Lung (tissue), 12 donors: ENCODE data around the gene DNAH7. TPM values are rescaled to one million over a fixed set of nuclear protein-coding genes. Genes with fewer than 3 reads are reported as not detected.

Experiments used
- ATAC-seq: fragments of 200-7000 bp; cut with Tn5 transposase; one replicate; pipeline ENCODE4 v1.9.1; 2020; ENCODE audit warnings: moderate number of reproducible peaks; ENCODE audit not compliant: insufficient read depth, low FRiP score
- DNase-seq, 3 donors: peaks; one replicate each; pipeline ENCODE4 v3.0.0-alpha.2; 2013 to 2017
- H3K27ac ChIP-seq, 2 donors: one replicate each; pipeline ENCODE4 v1.5.1; 2013; ENCODE audit warnings: mild to moderate bottlenecking in 2 of 2, moderate library complexity in 2 of 2, control low read depth in 1 of 2, inconsistent platforms in 1 of 2, low read depth in 1 of 2, low read length in 1 of 2
- H3K27me3 ChIP-seq, 3 donors: one replicate each; pipeline ENCODE4 v1.5.1; 2013; ENCODE audit warnings: low read length in 2 of 3; ENCODE audit not compliant: control insufficient read depth in 3 of 3, insufficient read depth in 3 of 3
- H3K36me3 ChIP-seq, 4 donors: one replicate each; pipeline ENCODE4 v1.5.1; 2013; ENCODE audit warnings: low read length in 4 of 4, mild to moderate bottlenecking in 1 of 4, moderate library complexity in 1 of 4; ENCODE audit not compliant: control insufficient read depth in 4 of 4, insufficient read depth in 4 of 4
- H3K4me1 ChIP-seq, 5 donors: one replicate each; pipeline ENCODE4 v1.5.1; 2013; ENCODE audit warnings: low read length in 5 of 5, mild to moderate bottlenecking in 2 of 5, moderate library complexity in 1 of 5; ENCODE audit not compliant: control insufficient read depth in 5 of 5, insufficient read depth in 5 of 5
- H3K4me3 ChIP-seq: one replicate; pipeline ENCODE4 v1.5.1; 2013; ENCODE audit warnings: mild to moderate bottlenecking, control low read depth, moderate library complexity
- H3K9ac ChIP-seq, 2 donors: one replicate each; pipeline ENCODE4 v1.5.1; 2013; ENCODE audit warnings: low read length in 2 of 2, control low read depth in 1 of 2; ENCODE audit not compliant: insufficient read depth in 1 of 2
- H3K9me3 ChIP-seq, 4 donors: one replicate each; pipeline ENCODE4 v1.5.1; 2013; ENCODE audit warnings: low read length in 3 of 4, mild to moderate bottlenecking in 1 of 4, moderate library complexity in 1 of 4; ENCODE audit not compliant: control insufficient read depth in 4 of 4, insufficient read depth in 3 of 4
- WGBS, 2 donors: extraction: QIAGEN DNeasy Blood & Tissue Kit; methylation state at CpG; one replicate each; pipeline ENCODE4 v1.1.7; 2013; 5-methylcytosine and 5-hydroxymethylcytosine counted together
- polyA plus RNA-seq, 2 donors: library from polyadenylated mRNA; stranded (reverse); fragments of 200-250 nt; gene quantifications; one replicate each; pipeline ENCODE4 v1.2.1, GENCODE V29; 2013
- total RNA-seq, 2 donors: library from RNA; depleted of rRNA in 1 of 2; stranded (reverse); fragments of >200 nt in 1 of 2; gene quantifications; one replicate each; pipeline ENCODE4 v1.2.1, GENCODE V29; 2014 to 2021
- TF ChIP-seq, protein P1 (sequence below): IDR thresholded peaks from 2 replicates; pipeline ENCODE4 v1.5.1; 2012; ENCODE audit warnings: mild to moderate bottlenecking; ENCODE audit errors: control extremely low read depth, extremely low read depth
- donor health status: control.
- donor health status: control.
- donor health status: Bipolar disorder and iron deficiency.
- donor health status: healthy.
- donor health status: DM: yes; HTN: yes; CAD: no.

DNAH7 gene
- total and polyA plus RNA-seq, 4 donors, result 1.9 to 32.9 (median 11.3) TPM

GRCh38 chr2:195722075-195722474 is 346.6 kb downstream of the DNAH7 start:
- no peaks in the 10 kb centered on the region for H3K9me3 ChIP-seq
- DNase-seq, result no peak
- H3K4me1 ChIP-seq, result no peaks in the 10 kb centered on the region
- 93 to 96% methylated on average over 1 of the region's 1 CpG for WGBS, 2 donors
- TF ChIP-seq, protein P1, sequence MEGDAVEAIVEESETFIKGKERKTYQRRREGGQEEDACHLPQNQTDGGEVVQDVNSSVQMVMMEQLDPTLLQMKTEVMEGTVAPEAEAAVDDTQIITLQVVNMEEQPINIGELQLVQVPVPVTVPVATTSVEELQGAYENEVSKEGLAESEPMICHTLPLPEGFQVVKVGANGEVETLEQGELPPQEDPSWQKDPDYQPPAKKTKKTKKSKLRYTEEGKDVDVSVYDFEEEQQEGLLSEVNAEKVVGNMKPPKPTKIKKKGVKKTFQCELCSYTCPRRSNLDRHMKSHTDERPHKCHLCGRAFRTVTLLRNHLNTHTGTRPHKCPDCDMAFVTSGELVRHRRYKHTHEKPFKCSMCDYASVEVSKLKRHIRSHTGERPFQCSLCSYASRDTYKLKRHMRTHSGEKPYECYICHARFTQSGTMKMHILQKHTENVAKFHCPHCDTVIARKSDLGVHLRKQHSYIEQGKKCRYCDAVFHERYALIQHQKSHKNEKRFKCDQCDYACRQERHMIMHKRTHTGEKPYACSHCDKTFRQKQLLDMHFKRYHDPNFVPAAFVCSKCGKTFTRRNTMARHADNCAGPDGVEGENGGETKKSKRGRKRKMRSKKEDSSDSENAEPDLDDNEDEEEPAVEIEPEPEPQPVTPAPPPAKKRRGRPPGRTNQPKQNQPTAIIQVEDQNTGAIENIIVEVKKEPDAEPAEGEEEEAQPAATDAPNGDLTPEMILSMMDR, result no peak
- no peak overlapping the region for H3K9ac ChIP-seq
- H3K4me3 ChIP-seq, result no peak overlapping the region
- H3K27me3 ChIP-seq, result no peaks in the 10 kb centered on the region
- peaks cover 0 to 8% (median 4%) of the 10 kb centered on the region in 4 donors for H3K36me3 ChIP-seq
- no peak overlapping the region for H3K27ac ChIP-seq
- no peak for ATAC-seq

- peaks cover 7 to 12% (median 8%) of the 10 kb centered on the region in 4 donors for H3K36me3 ChIP-seq
- H3K27me3 ChIP-seq, result no peaks in the 10 kb centered on the region
- H3K27ac ChIP-seq, result no peak overlapping the region
- H3K4me1 ChIP-seq, result no peaks in the 10 kb centered on the region
- no peak overlapping the region for H3K9ac ChIP-seq
- 96 to 100% methylated on average over 2 of the region's 2 CpGs for WGBS, 2 donors
- no peak overlapping the region for H3K4me3 ChIP-seq
- DNase-seq (no peak), ATAC-seq (no peak)
- peaks cover 0 to 1% (median 0%) of the 10 kb centered on the region in 4 donors for H3K9me3 ChIP-seq
- TF ChIP-seq, protein P1, result no peak
Measured at GRCh38 chr2:195721042-195721441, 347.6 kb downstream of the DNAH7 start.

- Histone ChIP-seq H3K27ac (no peak overlapping the region), H3K9ac (no peak overlapping the region), H3K36me3 (peaks cover 5 to 14% (median 7%) of the 10 kb centered on the region in 4 donors), H3K4me1 (no peaks in the 10 kb centered on the region), H3K27me3 (no peaks in the 10 kb centered on the region), H3K4me3 (no peak overlapping the region), H3K9me3 (peaks cover 0 to 1% (median 0%) of the 10 kb centered on the region in 4 donors)
- DNase-seq (no peak), ATAC-seq (no peak)
- 95 to 98% methylated on average over 4 of the region's 4 CpGs for WGBS, 2 donors
- TF ChIP-seq, protein P1, result no peak
Measured at GRCh38 chr2:195716466-195716865, 352.2 kb downstream of the DNAH7 start.

GRCh38 chr2:195711478-195711877 is 357.2 kb downstream of the DNAH7 start:
- peaks cover under 1 to 13% (median 5%) of the 10 kb centered on the region in 4 donors for H3K36me3 ChIP-seq
- H3K9me3 ChIP-seq, result no peaks in the 10 kb centered on the region
- peaks cover 0 to 2% (median 0%) of the 10 kb centered on the region in 5 donors for H3K4me1 ChIP-seq
- H3K27ac ChIP-seq, result no peak overlapping the region
- no peak overlapping the region for H3K9ac ChIP-seq
- no peak overlapping the region for H3K4me3 ChIP-seq
- no peaks in the 10 kb centered on the region for H3K27me3 ChIP-seq
- no peak for DNase-seq
- ATAC-seq, result no peak
- TF ChIP-seq, protein P1, result no peak
